ENCODE results near the gene LRFN4. TPM values are rescaled to one million over a fixed set of nuclear protein-coding genes. Genes with fewer than 3 reads are reported as not detected.

Gene LRFN4
- total and polyA plus RNA-seq, 2 of the 8 experiments (the other 6 are each of a cell fraction or from before 2014, with no cell fraction given): 49.8 to 64.3 TPM

DNA sequence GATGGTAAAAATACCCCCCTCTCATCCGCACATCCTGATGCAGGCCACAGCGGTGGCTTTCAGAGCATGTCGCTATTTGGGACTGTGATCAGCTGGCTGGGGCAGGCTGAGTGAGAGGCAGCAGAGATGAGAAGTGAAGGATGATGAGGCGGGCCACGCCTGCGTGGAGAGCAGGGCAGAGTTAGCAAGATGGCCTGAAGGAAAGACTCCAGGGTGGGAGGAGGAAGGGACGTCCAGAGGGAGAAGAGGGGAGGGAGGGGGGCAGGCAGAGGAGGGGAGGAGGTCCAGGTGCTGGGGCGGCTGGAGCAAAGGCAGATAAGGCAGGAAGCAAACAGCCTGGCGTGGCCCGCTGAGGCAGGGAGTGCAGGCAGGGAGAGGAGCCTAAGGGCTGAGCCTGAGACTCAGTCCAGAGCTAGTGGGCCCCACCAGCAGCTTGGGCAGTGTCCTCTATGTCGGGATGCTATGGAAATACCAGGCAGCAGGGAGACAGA, 29.1 kb downstream of the LRFN4 start:
- peak overlapping the region; percentile 15; the same call in 1 of the 2 replicates for H2BK5ac ChIP-seq (ENCODE audit: low read depth, low read length)
- H4K91ac ChIP-seq (replicated peaks; ENCODE audit: insufficient read length, low read length): no peak overlapping the region
- no peak overlapping the region for H4K8ac ChIP-seq (ENCODE audit: extremely low read depth, insufficient read depth, low read length)
- H2BK20ac ChIP-seq (ENCODE audit: low read length): 0 out of 2 replicates have a peak overlapping the region, but pooled peaks have one; percentile 32
- H3K4me2 ChIP-seq (ENCODE audit: insufficient read depth in 1 of 2, low read depth in 2 of 2, low read length in 2 of 2): no peak overlapping the region
- POLR2A ChIA-PET (ENCODE audit: partially characterized antibody): interaction anchor here (1.2 to 1.6 kb wide), 2 partner anchors 26 to 130 kb away, joined by 3 read pairs; no protein-coding TSS in a partner anchor
- no peak overlapping the region for H3K9ac ChIP-seq (replicated peaks in 1 of 4; ENCODE audit: extremely low read depth in 1 of 4, low read depth in 3 of 4, low read length in 3 of 4)
- no peak overlapping the region for H3K23ac ChIP-seq (ENCODE audit: insufficient read length)
- H4K20me1 ChIP-seq (replicated peaks in 1 of 2; ENCODE audit: control insufficient read depth in 1 of 2, insufficient read depth in 2 of 2, low read length in 2 of 2): peaks cover 0 to 2% of the 10 kb centered on the region in 2 experiments
- no peak for FAIRE-seq
- H3K79me2 ChIP-seq (ENCODE audit: control insufficient read depth in 1 of 2, insufficient read depth in 2 of 2, low read length in 2 of 2): no peaks in the 10 kb centered on the region
- H3K23me2 ChIP-seq (ENCODE audit: low read depth, low read length): no peaks in the 10 kb centered on the region
- no peak overlapping the region for H3K4me3 ChIP-seq (ENCODE audit: extremely low read depth in 1 of 4, insufficient read depth in 2 of 4, low read depth in 3 of 4, low read length in 4 of 4)
- H2BK15ac ChIP-seq (ENCODE audit: low read length): peak overlapping the region; percentile 72
- DNase-seq (ENCODE audit: low read depth in 1 of 2, low spot score in 2 of 2): no peak
- no peaks in the 10 kb centered on the region for H3K27me3 ChIP-seq (replicated peaks in 1 of 4; ENCODE audit: control insufficient read depth in 3 of 4, extremely low read depth in 1 of 4, insufficient read depth in 3 of 4, low read length in 3 of 4)
- H3K18ac ChIP-seq (ENCODE audit: extremely low read depth, low read length): no peak overlapping the region
- H3K27ac ChIP-seq (ENCODE audit: low read depth, low read length): no peak overlapping the region
- no peak overlapping the region for H2BK120ac ChIP-seq (replicated peaks; ENCODE audit: low read depth, low read length)
- TF ChIP-seq RBBP5 (IDR thresholded peaks at IDR 0.05; ENCODE audit: borderline replicate concordance, low read depth, low read length): no peak
- no peak for TF ChIP-seq CBX5 (IDR thresholded peaks at IDR 0.05; ENCODE audit: low read depth, low read length)
- TF ChIP-seq, protein P1, sequence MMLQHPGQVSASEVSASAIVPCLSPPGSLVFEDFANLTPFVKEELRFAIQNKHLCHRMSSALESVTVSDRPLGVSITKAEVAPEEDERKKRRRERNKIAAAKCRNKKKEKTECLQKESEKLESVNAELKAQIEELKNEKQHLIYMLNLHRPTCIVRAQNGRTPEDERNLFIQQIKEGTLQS (IDR thresholded peaks at IDR 0.05; ENCODE audit: insufficient read depth, low read depth, low read length): no peak
- H4K5ac ChIP-seq (ENCODE audit: insufficient read length, low read depth, low read length): no peak overlapping the region
- no peak overlapping the region for H3K56ac ChIP-seq (replicated peaks; ENCODE audit: insufficient read length, low read depth, low read length)
- H3K4me1 ChIP-seq (replicated peaks in 1 of 4; ENCODE audit: control insufficient read depth in 3 of 4, insufficient read depth in 4 of 4, low read length in 3 of 4): peaks cover 3 to 20% (median 8%) of the 10 kb centered on the region in 4 experiments
- no peaks in the 10 kb centered on the region; the same call in 1 of the 2 replicates for H3K79me1 ChIP-seq (ENCODE audit: low read depth, low read length)
- CTCF ChIA-PET (ENCODE audit: partially characterized antibody): interaction anchor here (0.7 to 11.9 kb wide), 6 partner anchors 18 to 137 kb away, joined by 3 to 199 read pairs (median 4); partner anchors contain the start of gene SYT12
- H2BK12ac ChIP-seq (ENCODE audit: low read depth, low read length): 0 out of 2 replicates have a peak overlapping the region, but pooled peaks have one; percentile 33
- H3K9me3 ChIP-seq (ENCODE audit: insufficient read depth in 2 of 2, low read depth in 1 of 2, low read length in 1 of 2): no peaks in the 10 kb centered on the region
- H3K4ac ChIP-seq (replicated peaks; ENCODE audit: insufficient read length, low read depth, low read length): no peak overlapping the region
- no peak overlapping the region for H2AFZ ChIP-seq (ENCODE audit: low read length)
- peak overlapping the region; percentile 57; the same call in 1 of the 2 replicates for H2AK5ac ChIP-seq (ENCODE audit: low read depth, low read length)
- 82% methylated on average over 11 of the region's 11 CpGs; no CpG with 5 or more reads in 1 of the 2 experiments for WGBS, 2 experiments (ENCODE audit: extremely low coverage in 1 of 2, insufficient coverage in 1 of 2, insufficient read length in 1 of 2, insufficient replicate concordance in 2 of 2, low coverage in 1 of 2, low lambda C conversion rate in 2 of 2, missing lambda C conversion rate in 1 of 2)
- H3K36me3 ChIP-seq (ENCODE audit: control insufficient read depth in 2 of 4, insufficient read depth in 4 of 4, low read length in 3 of 4): no peaks in the 10 kb centered on the region
- no peak overlapping the region for H3K14ac ChIP-seq (ENCODE audit: insufficient read length)

Measured in H1 (cell line).